Measurements from ENCODE around the gene ATAD3A.

GRCh38 chr1:1470626-1471388 lies 41.2 kb upstream of the ATAD3A start:
- no peak for TF ChIP-seq CTCF (IDR thresholded peaks at IDR 0.05)
- no peak for TF ChIP-seq POLR2AphosphoS5 (IDR thresholded peaks at IDR 0.05)
